H4 (cell line): ENCODE measurements around the gene DPH6. TPM values are rescaled to one million over a fixed set of nuclear protein-coding genes. Genes with fewer than 3 reads are reported as not detected.

Experiments
- DNase-seq: peaks from one replicate; pipeline ENCODE4 v3.0.0-alpha.2; 2015; ENCODE audit warnings: low spot score
- total RNA-seq: library from RNA; depleted of rRNA; stranded (reverse); fragments of >200 nt; shearing (Covaris generic); gene quantifications from 2 replicates; pipeline ENCODE4 v1.2.3, GENCODE V29; 2014

The DPH6 gene
- total RNA-seq, 1 experiment from 2014 or later, result 36.9 TPM

DNA sequence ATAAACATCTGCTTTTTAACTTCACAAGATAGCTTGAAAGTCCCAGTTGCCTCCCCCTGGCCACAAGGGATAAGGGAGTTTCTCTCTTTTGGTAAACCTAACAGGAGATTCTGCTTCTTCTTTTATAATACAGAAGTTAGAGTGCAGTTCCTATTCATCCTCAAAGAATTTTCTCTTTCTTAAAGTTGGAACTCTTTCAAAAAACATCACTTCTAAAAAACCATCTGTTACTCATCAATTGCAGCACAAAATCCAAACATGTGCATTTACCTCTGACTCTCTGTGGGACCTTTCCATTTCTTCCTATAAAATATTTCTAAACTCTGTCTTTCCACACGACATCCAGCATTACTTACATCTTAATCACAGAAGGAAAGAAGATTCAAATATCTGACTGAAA, 5.1 kb downstream of the DPH6 start:
- DNase-seq, result no peak

DNA sequence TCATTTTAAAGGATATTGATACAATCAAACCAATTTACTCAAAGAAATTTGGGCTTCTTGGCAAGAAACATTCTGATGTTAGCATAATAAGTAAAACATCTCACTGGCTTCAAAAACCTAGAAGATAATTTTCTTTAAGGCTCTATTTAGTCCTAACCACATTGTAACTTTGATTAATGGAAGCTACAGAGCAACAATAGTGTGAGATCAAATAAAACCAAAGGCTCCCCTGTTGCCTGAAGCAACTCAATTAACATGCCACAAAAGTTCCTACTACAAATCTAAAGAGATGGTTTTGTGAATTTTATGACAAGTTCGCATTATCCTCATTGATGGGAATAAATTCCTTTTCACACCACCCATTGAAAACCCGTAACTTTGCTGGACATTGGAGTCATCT, 5.9 kb downstream of the DPH6 start:
- DNase-seq, result no peak

DNA sequence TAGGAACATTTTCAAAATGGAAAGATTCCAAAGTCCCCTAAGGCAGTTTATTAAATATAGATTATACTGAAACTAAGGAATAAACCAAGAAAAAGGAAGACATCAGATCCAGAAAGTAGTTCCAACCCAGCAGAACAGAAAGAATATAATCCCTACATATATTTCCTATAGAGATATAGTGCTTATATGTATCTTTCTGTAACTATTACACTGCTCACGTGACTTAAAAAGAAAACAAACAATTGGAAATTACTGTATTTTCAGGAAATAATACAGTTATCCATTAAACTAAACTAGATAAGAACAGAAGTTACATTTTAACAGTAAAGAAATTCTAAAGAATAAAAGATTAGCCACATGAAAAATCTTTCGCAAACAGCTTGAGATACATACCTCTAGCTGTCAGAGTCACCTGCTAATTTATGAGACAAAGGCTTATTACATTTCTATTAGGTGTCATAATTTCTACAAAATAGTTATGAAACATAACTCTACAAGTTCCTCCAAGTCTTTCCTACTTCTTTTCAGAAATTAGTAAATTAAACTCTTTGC, 10.5 kb downstream of the DPH6 start:
- DNase-seq, result no peak

DNA sequence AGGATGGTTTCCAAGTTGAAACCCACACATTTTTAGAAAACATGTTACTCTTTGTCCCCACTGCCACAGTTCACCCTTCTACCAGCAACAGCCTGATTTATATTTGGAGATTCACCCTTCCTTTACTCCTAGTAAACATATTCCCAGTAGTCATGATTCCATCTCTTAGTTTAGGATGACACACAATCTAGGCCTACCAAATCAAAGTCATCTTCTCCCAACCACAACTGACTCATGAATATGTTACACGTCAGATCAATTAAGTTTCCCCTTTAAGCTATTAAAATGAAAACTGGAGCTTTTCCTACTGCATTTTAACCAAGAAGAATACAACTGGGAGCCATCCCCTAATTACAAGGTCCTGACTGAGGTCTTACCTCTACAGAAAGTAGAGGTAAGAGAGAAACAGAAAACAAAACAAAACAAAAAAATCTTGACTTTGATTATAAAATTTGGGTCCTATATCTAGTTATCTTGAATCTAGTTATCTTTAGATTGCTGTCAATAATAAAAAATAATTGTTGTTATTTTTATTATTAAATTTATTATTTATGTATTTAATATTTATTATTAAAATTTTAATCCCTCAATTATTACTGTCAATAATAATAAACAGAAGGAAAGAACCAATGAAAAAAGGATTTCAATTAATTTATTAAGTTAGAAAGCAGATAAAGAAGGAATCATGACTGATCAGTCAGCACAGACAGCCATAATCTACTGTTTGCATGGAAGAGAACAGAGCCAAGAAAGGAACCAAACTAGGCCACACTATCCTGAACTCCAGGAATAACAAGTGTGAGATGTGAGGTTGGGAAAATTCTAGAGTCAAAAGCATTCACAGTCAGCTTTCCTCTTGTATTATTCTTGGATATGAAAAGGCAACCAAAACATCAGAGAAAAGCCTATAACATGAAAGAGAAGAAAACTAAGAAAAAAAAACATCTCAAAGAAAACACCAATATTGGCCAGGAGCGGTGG, 12.5 kb downstream of the DPH6 start:
- DNase-seq, result no peak

DNA sequence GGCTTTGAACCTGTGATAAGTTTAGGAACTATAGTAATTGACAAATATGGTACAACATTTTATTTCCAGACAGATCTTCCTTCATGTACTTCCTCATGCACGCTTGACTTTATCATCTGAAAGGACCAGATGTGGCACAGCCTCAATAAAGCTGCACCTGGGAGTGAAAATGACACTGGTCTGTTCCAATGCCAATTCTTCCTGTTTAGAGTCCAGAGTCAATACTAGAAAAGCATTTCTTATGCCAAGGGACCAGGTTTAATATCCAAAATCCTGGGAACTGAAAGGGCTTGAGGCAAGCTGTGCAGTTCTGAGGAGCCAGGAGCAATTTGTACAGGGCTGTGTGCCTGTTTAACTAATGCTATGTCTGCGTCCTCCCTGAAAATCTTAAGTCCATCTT, 15.3 kb downstream of the DPH6 start:
- DNase-seq, result no peak

DNA sequence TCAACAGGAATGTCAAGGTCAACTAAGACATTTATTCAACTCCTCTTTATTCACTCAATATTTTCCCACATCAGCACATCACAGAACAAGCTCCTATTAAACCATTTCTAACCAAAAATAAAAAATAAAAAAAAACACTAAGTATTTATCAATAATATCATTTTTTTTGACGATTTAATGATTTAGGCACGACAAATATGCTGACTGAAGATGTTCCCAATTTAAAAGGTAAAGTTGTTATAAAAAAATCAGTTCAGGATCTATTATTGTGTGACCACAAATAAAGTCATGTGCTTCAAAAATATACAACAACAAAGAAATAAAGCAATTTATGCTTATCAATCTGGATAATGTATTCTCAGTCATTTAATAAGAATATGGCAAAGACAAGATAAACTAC, 16.2 kb downstream of the DPH6 start:
- DNase-seq, result no peak

DNA sequence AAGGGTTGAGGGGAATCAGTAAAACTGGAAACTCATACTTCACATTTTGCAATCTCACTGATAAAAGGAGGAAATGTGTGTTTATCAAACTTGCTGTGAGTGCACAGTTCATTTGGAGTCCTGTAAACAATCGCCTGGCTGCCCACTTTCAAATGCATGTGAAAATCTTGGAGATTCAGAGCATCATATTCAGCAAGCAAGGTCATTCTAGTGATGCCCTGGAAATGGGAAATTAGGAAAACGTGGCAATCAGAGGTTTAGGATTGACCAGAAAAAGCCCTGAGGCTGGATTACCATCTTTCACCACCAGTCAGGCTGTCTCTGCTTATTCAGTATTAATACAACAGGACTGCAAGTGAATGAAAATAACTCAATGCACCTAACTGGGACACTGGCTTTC, 23.9 kb downstream of the DPH6 start:
- DNase-seq, result peak; percentile 48

DNA sequence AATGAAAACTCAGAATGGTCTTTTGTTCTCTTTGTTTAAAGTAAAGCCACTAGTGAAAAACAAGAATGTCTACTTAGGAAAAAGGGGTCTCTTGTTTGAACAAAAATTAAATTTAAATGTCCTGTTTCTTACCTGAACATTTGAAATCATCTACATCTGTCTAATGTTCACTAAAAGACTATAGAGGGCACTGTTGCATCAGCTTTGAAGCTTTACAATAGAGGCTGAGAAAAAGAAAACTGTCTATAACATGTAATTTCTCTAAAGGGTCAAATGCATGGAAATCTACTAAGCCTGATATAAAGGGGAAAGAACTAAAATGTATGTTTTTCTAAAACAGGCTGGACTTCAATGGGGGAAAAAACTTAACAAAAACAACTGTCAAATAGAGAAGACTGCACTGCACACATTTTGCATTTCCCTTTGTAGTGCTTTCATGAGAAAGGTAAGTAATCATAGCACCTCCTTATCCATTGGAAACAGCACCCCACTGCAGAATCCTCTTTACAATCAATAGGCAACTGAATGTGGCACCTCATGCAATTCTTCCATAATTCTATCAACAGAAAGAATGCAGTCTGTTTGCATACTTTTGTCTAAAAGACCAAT, 26.3 kb downstream of the DPH6 start:
- DNase-seq, result peak; percentile 46

DNA sequence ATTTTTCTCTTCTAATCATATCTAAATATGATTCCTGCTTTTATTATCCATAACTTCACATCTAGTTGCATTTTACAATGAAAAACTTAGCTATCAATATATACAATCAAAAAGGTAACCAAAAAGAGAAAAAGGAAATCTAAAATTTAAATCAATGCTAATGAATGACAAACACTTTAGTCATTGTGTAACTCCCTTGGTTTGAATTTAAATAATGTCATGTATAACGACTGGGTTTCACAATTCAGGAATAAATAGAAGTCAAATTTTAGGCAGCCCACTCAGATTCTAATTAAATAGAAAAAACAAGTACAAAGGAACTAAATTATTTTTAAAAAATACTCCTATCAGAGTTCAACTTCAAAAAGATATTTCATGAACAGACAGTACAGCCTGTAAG, 26.9 kb downstream of the DPH6 start:
- no peak for DNase-seq

DNA sequence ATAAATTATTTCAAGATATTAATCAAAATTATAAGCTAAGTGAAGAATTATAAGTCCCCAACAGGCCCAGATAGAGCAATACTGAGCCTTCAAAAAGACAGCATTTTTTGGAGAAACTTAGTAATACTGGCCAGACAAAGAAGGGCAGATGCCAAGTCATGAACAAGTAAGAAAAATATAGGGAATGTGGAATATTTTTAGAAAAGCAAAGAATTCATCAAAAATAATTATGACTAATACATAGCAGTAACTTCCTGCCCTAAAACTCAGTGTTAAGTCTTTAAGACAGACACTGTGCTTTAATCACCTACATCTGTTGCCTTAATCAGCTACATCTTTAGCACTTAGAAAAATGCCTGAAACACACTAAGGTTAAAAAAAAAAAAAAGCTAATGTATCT, 31.2 kb downstream of the DPH6 start:
- no peak for DNase-seq

DNA sequence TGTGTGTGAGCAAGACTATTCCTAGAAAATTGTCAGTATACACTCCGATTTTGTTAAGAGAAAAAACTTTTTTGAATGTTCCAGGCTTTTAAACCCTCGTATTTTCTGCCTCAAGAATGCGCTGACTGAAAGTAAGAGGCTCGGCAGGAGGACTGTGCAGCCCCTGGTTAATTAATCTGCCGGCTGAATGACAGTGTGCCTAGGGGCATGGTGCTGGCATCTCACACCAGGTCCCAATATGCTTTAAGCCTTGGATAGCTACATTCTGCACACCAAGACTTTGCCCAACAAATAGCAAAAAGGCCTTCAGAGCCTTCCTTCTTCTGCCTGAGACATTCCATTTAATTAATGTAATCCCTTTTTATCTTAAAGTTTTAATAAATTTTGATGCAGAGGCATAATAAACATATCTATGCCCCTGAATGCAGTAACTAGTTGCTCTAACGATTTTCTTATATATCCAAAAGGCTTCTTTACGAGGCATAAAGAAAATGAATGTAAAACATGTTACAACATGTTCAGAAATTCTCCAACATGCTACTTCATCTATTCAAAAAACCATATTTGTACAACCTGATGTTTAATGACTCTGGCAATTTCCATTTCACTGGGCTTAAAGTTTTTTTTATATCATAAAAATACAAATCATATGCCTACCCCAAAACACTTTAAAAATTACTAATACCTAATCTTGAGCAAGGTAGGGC, 37.9 kb downstream of the DPH6 start:
- no peak for DNase-seq

DNA sequence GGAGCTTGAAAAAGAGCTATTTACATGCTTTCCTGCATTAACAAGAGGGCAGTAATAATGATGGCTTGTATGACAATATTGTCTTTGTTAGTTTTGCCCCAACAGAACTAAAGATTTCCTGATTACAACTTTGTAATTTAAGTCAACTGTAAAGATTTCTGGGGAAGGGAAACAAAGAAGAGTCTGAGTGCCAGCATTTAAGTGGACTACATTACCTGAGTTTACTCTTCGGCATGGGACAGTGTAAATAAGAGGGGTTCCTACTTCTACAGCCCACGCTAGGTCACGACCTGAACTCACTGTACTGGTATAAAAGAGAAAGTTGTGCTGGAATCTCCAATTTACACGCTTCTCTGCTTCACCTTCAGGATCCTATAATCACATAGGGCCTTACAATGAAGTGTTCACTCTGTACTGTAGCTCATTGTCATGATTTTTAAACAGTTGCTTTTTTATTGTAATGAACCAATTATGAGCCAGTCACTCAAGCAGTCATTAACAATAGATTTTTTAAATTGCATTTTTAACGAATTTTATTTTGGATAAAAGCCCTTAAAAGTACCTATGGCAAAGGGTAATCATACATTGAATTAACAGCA, 39.6 kb downstream of the DPH6 start:
- DNase-seq, result no peak

DNA sequence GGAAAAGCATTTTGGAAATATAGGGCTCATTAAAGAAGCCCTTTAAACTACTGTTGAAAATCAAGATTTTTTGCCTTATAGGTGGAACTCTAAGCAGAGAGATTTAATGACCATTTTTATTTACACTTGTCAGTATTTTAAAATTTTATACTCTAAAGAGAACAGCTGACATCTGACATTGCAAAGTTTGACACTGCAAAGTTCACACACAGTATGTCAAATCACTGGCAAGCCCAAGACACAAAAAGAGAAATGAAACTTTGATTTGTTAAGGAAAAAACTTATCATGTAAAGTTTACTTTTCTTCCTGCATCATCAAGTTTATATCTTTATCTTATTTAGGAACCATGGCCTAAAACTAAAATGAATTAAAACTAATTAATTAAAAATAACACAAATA, 40.2 kb downstream of the DPH6 start:
- DNase-seq, result no peak

DNA sequence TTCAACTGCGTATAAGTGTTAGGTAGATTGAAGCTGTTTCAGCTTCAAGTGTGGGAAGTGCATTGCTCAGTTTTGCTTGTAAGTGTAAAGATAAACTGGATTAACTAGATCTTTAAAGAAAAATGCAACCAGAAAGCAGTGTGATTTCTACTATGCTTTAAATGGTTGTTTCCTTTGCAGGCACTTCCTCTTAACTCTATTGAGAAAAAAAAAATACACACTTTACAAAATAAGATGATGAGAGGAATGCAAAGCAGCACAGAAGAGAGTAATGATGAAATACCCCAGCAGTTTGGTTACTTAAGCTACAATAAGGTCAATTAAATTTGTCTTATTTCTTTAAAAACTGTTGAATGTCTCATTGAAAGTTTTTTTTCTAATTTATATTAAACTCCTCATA, 40.8 kb downstream of the DPH6 start:
- DNase-seq, result no peak

DNA sequence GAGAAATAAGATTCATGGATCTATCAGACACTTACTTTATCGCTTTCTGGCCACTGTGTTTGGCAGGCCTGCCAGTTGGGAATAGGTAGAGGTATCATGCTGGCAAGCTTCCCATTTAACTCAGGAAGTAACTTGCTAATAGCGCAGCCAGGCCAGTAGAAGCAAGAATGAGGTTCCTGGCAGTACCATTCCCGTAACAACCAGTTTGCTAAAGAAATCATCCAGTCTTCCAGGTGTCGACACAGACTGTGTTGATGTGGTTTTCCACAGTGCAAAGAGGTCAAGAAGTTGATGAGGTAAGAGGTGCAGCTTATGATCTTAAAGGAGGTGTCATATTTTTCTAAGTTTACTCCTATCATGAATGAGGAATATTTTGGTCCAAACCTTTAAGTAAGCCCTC, 46.2 kb downstream of the DPH6 start:
- no peak for DNase-seq

DNA sequence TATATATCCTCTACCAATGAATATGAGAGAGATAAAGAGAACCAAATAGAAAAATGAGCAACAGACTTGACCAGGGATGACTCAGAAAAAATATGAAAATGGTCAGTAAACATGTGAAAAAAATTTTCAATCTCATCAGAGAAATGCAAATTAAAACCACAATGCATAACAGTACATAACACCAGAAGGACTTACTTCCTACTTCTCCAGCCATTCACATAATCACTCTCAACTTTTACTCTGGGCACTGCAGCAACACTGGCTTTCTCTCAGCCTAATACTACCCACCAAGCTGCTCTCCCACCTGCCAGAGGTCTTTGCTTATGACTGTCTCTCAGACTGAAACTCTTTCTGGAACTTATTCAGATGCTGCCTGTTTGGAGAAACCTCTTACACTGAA, 49.4 kb downstream of the DPH6 start:
- DNase-seq, result no peak

DNA sequence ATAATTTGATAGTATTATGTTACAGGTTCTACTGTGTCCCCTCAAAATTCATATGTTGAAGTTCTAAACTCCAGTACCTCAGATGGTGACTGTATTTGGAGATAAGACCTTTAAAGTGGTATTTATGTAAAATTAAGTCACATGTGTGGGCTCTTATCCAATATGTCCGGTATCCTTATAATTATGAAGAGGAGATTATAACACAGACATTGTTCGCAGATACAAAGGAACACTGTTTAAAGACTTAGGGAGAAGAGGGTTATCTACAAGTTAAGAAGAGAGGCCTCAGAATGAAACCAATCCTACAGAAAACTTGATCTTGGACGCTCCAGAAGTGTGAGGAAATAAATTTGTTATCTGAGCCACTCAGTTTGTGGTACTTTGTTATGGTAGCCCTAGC, 50.9 kb downstream of the DPH6 start:
- no peak for DNase-seq

DNA sequence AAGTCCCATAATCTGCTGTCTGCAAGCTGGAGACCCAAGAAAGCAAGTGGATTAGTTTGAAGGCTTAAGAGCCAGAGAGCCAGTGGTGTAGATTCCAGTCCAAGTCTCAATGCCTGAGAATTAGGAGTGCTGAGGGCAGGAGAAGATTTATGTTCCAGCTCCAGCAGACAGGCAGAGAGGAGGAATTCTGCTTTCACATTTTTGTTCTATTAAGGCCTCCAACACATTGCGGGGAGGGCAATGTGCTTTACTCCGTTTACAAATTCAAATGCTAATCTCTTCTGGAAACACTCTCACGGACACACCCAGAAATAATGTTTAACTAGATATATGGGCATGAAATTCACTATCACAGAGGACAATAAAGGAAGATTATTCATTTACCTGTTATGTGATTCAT, 54.0 kb downstream of the DPH6 start:
- DNase-seq, result no peak

DNA sequence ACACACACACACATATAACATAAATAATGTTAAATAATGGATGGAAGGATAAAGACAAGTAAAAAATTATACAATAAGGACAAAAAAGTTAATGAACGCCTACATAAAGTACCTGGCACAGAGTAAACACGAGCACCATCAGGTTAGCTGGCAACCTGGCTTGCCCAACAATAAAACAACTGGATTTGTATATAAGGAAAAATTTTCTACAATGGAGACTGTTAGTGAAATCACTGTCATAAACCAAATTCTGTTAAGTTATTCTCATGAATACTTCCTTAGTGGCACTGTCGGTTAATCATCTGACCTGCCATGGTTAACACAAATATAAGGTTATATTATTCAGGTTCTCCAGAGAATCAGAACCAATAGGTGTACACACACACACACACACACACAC, 54.8 kb downstream of the DPH6 start:
- no peak for DNase-seq

DNA sequence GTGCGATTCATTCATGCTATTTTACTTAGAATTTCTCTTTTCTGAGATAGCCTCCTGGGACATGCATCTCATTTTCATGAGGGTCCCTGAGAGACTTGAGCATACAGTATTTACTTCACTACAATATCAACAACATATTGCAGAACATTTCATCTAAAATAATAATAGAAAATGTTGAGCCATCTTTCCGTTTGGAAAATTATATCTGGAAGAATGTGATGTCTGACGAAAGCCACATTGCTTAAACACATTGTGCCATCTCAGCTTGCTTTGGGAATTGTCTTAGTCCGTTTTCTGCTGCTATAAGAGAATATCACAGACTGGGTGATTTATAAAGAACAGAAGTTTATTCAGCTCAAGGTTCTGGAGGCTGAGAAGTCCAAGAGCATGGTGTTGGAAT, 55.5 kb downstream of the DPH6 start:
- no peak for DNase-seq

DNA sequence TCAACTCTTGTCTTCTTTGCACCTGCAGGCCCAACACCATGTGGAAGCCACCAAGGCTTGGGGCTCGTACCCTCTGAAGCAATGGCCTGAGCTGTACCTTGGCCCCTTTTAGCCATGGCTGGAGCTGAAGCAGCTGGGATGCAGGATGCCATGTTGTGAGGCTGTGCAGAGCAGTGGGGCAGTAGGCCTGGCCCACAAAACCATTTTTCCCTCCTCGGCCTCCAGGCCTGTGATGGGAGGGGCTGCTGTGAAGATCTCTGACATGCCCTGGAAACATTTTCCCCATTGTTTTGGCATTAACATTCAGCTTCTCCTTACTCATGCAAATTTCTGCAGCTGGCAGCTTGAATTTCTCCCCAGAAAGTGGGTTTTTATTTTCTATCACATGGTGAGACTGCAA, 58.5 kb downstream of the DPH6 start:
- no peak for DNase-seq

DNA sequence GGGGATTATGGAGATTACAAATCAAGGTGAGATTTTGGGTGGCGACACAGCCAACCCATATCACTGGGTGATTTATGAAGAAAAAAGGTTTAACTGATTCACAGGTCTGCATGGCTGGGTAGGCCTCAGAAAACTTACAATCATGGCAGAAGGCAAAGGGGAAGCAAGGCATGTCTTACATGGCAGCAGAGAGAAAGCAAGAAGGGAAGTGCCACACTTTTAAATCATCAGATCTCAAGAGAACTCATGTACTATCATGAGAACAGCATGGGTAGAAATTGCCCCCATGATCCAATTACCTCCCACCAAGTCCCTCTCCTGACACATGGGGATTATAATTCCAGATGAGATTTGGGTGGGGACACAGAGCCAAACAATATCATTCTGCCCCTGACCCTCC, 59.7 kb downstream of the DPH6 start:
- DNase-seq, result no peak
